Suppressor macrophage treated with lipopolysaccharide for 1 hour (primary cell): ENCODE measurements around the gene AGPAT2.

ENCODE experiments used
- DNase-seq, 3 donors: peaks; one replicate each; pipeline ENCODE4 v3.0.0-alpha.2; 2020 to 2022

Gene AGPAT2

GRCh38 chr9:136687721-136688223 lies 515 bp upstream of the AGPAT2 start:
- no peak for DNase-seq

- DNase-seq, result no peak
Observed at GRCh38 chr9:136686534-136686793, 793 bp downstream of the AGPAT2 start.

- peak; percentile 30 to 53 (median 44) for DNase-seq
Observed at GRCh38 chr9:136685790-136686533, 1.3 kb downstream of the AGPAT2 start.

- DNase-seq, result no peak
Observed at GRCh38 chr9:136685216-136685615, 2.0 kb downstream of the AGPAT2 start.

- no peak for DNase-seq
Observed at GRCh38 chr9:136684799-136685198, 2.5 kb downstream of the AGPAT2 start.

- DNase-seq, result no peak
Observed at GRCh38 chr9:136684339-136684738, 2.9 kb downstream of the AGPAT2 start.

- DNase-seq, result no peak
Observed at GRCh38 chr9:136683755-136684154, 3.5 kb downstream of the AGPAT2 start.

GRCh38 chr9:136683173-136683745 lies 4.0 kb downstream of the AGPAT2 start:
- no peak for DNase-seq

- DNase-seq, result no peak
Observed at GRCh38 chr9:136682710-136683109, 4.5 kb downstream of the AGPAT2 start.

GRCh38 chr9:136681945-136682699 lies 5.1 kb downstream of the AGPAT2 start:
- no peak for DNase-seq

- DNase-seq, result no peak
Observed at GRCh38 chr9:136681029-136681428, 6.2 kb downstream of the AGPAT2 start.

GRCh38 chr9:136679431-136679941 lies 7.8 kb downstream of the AGPAT2 start:
- DNase-seq, result peak; percentile 72 to 87 (median 76)

- peak; percentile 34 to 60 (median 37) for DNase-seq
Observed at GRCh38 chr9:136678624-136679023, 8.6 kb downstream of the AGPAT2 start.

GRCh38 chr9:136678034-136678433 lies 9.2 kb downstream of the AGPAT2 start:
- DNase-seq, result no peak

- DNase-seq, result no peak
Observed at GRCh38 chr9:136676920-136677686, 10.2 kb downstream of the AGPAT2 start.

GRCh38 chr9:136676297-136676794 lies 10.9 kb downstream of the AGPAT2 start:
- no peak for DNase-seq

- no peak for DNase-seq
Observed at GRCh38 chr9:136675477-136676296, 11.6 kb downstream of the AGPAT2 start.

- no peak for DNase-seq
Observed at GRCh38 chr9:136674786-136675349, 12.4 kb downstream of the AGPAT2 start.

GRCh38 chr9:136673975-136674785 lies 13.1 kb downstream of the AGPAT2 start:
- DNase-seq, result no peak
